8988T (cell line): ENCODE data around the gene KRAS.

Source experiments
- DNase-seq: peaks from one replicate; pipeline ENCODE4 v3.0.0; 2011

KRAS gene

GRCh38 chr12:25194214-25194613, 56.5 kb downstream of the KRAS start:
- no peak for DNase-seq

- DNase-seq: no peak
Observed at GRCh38 chr12:25190793-25191192, 59.9 kb downstream of the KRAS start.

GRCh38 chr12:25189656-25190055, 61.1 kb downstream of the KRAS start:
- DNase-seq: no peak

GRCh38 chr12:25187781-25188180, 62.9 kb downstream of the KRAS start:
- no peak for DNase-seq

- DNase-seq: no peak
Observed at GRCh38 chr12:25186788-25187402, 63.8 kb downstream of the KRAS start.

DNA sequence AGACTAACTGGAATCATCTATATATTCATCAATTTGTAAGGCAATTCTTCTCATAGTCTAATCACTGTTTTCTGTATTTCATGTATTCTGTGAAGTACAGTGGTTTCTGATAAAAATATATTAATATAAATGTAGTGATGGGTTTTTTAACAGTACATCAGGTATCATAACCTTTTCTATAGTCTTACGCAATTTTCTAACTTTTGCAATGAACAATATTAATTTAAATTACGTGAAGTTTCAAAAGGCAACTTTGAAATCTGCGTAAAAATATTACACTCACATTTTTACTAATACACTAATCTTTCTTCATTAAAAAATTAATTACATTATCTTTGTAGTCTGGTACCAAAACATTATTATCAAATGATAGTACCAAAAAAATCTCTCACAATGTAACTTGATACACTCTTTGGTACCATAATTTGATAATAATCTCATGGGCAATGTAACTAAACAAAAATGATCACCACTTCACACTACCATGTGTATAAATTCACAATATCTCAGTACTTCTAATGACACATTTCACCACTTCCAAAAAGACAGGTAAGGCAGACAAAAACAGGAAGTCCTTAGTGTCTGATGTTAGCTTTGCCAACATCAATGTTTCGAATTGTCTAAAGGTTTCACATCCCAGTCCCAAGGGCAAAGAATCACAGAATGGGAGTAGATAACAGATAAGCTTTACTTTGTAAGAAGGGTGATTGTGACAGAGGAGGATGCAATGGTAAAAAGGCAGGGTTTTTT, 64.5 kb downstream of the KRAS start:
- DNase-seq: no peak

DNA sequence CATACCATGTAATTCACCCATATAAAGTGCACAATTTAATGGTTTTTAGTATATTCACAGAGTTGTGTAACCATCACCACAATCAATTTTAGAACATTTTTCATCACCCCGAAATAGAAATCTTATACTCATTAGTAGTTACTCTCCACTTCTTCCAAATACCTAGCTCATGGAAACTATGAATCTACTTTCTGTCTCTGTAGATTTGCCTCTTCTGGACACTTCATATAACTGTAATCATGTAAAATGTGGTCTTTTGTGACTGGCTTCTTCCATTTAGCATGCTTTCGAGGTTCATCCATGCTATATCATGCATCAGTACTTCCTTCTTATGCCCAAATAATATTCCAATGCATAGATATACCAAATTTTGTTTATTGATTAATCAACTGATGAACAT, 66.6 kb downstream of the KRAS start:
- no peak for DNase-seq

DNA sequence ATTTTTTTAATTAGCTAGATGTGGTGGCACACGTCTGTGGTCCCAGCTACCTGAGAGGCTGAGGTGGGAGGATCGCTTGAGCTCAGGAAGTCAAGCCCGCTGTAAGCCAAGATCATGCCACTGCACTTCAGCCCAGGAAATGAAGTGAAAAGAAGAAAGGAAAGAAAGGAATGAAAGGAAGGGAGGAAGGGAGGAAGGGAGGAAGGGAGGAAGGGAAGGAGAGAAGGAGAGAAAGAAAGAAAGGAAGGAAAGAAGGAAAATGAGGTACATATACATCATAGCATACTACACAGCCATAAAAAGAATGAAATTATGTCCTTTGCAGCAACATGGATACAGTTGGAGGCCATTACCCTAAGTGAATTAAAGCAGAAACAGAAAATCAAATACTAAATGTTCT, 68.0 kb downstream of the KRAS start:
- no peak for DNase-seq

GRCh38 chr12:25162866-25163265, 87.9 kb downstream of the KRAS start:
- DNase-seq: no peak

DNA sequence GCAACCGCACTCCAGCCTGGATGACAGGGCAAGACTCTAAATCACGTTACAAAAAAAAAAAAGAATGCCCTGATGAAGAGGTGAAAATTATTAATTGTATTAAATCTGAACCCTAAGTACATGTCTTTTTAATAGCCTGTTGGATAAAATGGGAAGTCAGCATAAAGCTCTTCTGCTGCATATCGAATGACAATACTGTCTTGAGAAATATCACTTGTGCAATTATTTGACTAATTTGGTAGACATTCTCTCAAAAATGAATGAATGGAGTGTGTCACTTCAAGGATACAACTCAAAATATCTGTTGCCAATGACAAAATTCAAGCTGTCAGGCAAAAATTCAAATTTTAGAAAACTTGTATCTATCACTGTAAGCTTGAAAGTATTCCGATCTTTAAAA, 94.7 kb downstream of the KRAS start:
- DNase-seq: no peak

DNA sequence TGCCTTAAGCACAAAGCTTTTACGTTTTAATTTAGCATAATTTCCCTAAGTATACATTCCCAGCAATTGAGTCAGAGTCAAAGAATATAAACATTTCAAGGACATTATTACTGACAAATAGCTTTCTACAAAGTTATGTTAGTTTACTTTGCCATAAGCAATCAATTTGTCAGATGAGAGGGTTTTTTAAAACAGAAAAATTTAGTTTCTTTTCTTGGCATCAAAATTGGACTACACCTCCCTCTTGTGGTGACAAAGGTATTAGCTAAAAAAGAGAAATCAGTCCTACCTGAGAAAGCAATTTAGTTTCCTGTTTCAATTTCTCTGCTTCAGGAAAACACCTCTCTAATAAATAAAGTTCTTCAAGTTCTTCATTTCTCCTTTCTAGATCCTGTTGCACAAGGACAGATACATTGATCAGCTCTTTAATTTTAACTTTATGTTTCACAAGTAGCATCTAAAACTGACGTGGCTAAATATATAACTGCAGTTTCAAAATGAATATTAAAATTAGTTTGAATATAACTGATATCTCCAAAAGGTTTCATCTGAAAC, 95.6 kb downstream of the KRAS start:
- no peak for DNase-seq
